ENCODE results near the gene ALKBH1. TPM values are rescaled to one million over a fixed set of nuclear protein-coding genes. Genes with fewer than 3 reads are reported as not detected.

The ALKBH1 gene
- polyA plus RNA-seq, 1 experiment = 9.2 TPM

DNA sequence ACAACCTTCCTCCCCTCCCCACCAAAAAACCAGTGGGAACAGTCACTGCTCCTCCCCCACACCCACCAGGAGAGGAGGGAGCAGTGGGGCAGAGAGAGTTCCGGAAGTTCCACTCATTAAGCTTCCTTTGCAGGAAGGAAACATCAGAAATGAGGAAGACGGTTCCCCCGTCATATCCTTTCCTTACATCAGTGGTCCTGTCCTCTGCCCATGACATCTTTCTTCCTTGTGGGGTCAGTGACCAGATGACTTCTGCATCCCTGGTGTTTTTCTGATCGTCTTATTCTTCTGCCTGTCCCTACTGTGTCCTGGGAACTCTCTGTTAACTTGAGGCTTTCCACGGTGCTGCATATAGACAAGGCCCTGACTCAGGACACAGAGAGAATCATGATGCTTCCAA lies 50.5 kb downstream of the ALKBH1 start:
- H3K4me3 ChIP-seq (ENCODE audit: low read depth, low read length) = no peak overlapping the region
- H3K27me3 ChIP-seq (ENCODE audit: control insufficient read depth, insufficient read depth, low read length) = no peaks in the 10 kb centered on the region
- no peak for TF ChIP-seq CTCF (IDR thresholded peaks at IDR 0.05; ENCODE audit: insufficient read depth, low read depth, low read length)
- CTCF ChIA-PET = no interaction called here
- H3K36me3 ChIP-seq (ENCODE audit: control insufficient read depth, insufficient read depth, low read length) = no peaks in the 10 kb centered on the region
- DNase-seq (ENCODE audit: low read depth) = no peak
- POLR2A ChIA-PET = no interaction called here

DNA sequence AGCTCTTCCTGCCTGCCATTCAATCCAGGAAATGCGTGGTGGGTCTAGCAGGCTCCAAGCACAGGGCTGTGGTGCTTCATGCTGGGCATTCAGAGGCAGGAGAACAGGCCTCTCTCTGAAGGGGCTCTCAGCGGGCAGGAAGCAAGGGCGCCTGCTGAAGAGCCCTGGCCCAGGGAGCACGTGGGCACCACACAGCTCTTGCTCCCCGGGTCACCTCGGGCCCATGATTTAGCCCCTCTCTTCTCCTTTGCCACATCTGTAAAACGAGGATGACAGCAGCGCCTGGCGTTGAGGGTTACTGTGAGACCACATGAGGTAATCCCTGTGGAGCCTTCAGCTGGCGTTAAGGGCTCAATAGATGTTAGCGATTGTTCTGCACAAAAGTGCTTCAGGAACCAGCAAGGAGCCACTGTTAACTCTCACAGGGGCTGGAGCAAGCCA lies 53.8 kb downstream of the ALKBH1 start:
- no peaks in the 10 kb centered on the region for H3K27me3 ChIP-seq (ENCODE audit: control insufficient read depth, insufficient read depth, low read length)
- no peak overlapping the region for H3K4me3 ChIP-seq (ENCODE audit: low read depth, low read length)
- POLR2A ChIA-PET = no interaction called here
- no peak for TF ChIP-seq CTCF (IDR thresholded peaks at IDR 0.05; ENCODE audit: insufficient read depth, low read depth, low read length)
- H3K36me3 ChIP-seq (ENCODE audit: control insufficient read depth, insufficient read depth, low read length) = no peaks in the 10 kb centered on the region
- DNase-seq (ENCODE audit: low read depth) = no peak
- CTCF ChIA-PET = interaction anchor here (0.6 to 2.3 kb wide), 8 partner anchors 9 to 1043 kb away, joined by 3 to 10 read pairs (median 3); no protein-coding TSS in a partner anchor

GRCh38 chr14:77649326-77649725 lies 58.5 kb downstream of the ALKBH1 start:
- ChIA-PET CTCF (interaction anchor here (0.6 to 1.3 kb wide), 2 partner anchors 9 to 32 kb away, joined by 3 read pairs; no protein-coding TSS in a partner anchor), POLR2A (no interaction called here)
- Histone ChIP-seq H3K27me3 (ENCODE audit: control insufficient read depth, insufficient read depth, low read length) (0 out of 2 replicates have a peak, but pooled peaks cover 1% of the 10 kb centered on the region), H3K36me3 (ENCODE audit: control insufficient read depth, insufficient read depth, low read length) (no peaks in the 10 kb centered on the region), H3K4me3 (ENCODE audit: low read depth, low read length) (no peak overlapping the region)
- no peak for DNase-seq (ENCODE audit: low read depth)
- no peak for TF ChIP-seq CTCF (IDR thresholded peaks at IDR 0.05; ENCODE audit: insufficient read depth, low read depth, low read length)

- Histone ChIP-seq H3K4me3 (ENCODE audit: low read depth, low read length) (no peak overlapping the region), H3K36me3 (ENCODE audit: control insufficient read depth, insufficient read depth, low read length) (no peaks in the 10 kb centered on the region), H3K27me3 (ENCODE audit: control insufficient read depth, insufficient read depth, low read length) (0 out of 2 replicates have a peak, but pooled peaks cover 1% of the 10 kb centered on the region)
- DNase-seq (ENCODE audit: low read depth) = no peak
- no peak for TF ChIP-seq CTCF (IDR thresholded peaks at IDR 0.05; ENCODE audit: insufficient read depth, low read depth, low read length)
- ChIA-PET CTCF (no interaction called here), POLR2A (no interaction called here)
These were observed 59.2 kb downstream of the ALKBH1 start for GRCh38 chr14:77648520-77649200.

DNA sequence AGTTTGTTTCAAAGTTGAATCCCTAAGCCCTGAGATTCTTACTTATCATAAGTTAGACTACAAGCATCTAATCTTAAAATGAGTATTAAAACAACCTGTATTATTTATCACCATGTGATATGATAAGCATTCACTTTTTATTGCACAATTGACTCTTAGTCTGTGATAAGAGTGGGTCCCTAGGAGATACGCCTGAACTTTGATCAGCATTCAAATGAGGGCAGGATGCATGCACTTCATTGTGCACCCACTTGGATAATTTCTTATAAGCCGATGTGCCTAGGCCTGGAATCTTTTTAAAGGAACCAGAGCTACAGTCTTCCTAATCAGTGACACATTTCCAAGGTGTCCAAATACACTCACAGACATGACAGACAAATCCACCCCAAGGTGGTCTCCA lies 60.0 kb downstream of the ALKBH1 start:
- Histone ChIP-seq H3K4me3 (ENCODE audit: low read depth, low read length) (no peak overlapping the region), H3K36me3 (ENCODE audit: control insufficient read depth, insufficient read depth, low read length) (no peaks in the 10 kb centered on the region), H3K27me3 (ENCODE audit: control insufficient read depth, insufficient read depth, low read length) (0 out of 2 replicates have a peak, but pooled peaks cover 1% of the 10 kb centered on the region)
- ChIA-PET POLR2A (no interaction called here), CTCF (interaction anchor here (0.7 to 1.3 kb wide), 3 partner anchors 8 to 918 kb away, joined by 3 to 4 read pairs (median 3); no protein-coding TSS in a partner anchor)
- no peak for DNase-seq (ENCODE audit: low read depth)
- no peak for TF ChIP-seq CTCF (IDR thresholded peaks at IDR 0.05; ENCODE audit: insufficient read depth, low read depth, low read length)
